GM06990 (cell line): ENCODE results near the gene C16orf95.

Source experiments
- DNase-seq: peaks from one replicate; pipeline ENCODE4 v3.0.0-alpha.2; 2011; ENCODE audit not compliant: insufficient read length; ENCODE audit errors: extremely low read depth
- H3K27me3 ChIP-seq: replicated peaks from 2 replicates; pipeline ENCODE4 v1.6.0; 2011; ENCODE audit warnings: low read length; ENCODE audit not compliant: control insufficient read depth, insufficient read depth
- H3K36me3 ChIP-seq: 2 replicates; pipeline ENCODE4 v1.5.1; 2011; ENCODE audit warnings: low read length; ENCODE audit not compliant: control insufficient read depth, insufficient read depth
- H3K4me3 ChIP-seq: replicated peaks from 2 replicates; pipeline ENCODE4 v1.5.1; 2011; ENCODE audit warnings: low read depth, mild to moderate bottlenecking, control low read depth, low read length
- CTCF ChIP-seq: IDR thresholded peaks from 2 replicates; pipeline ENCODE4 v1.5.1; 2011; ENCODE audit warnings: low read length, control low read depth, mild to moderate bottlenecking, inconsistent platforms; ENCODE audit not compliant: insufficient read depth, poor library complexity, severe bottlenecking

Gene C16orf95

GRCh38 chr16:87322360-87322759, 5.2 kb upstream of the C16orf95 start:
- H3K36me3 ChIP-seq, result peaks cover 6% of the 10 kb centered on the region
- H3K4me3 ChIP-seq, result no peak overlapping the region
- H3K27me3 ChIP-seq, result no peaks in the 10 kb centered on the region
- no peak for DNase-seq
- TF ChIP-seq CTCF, result no peak

DNA sequence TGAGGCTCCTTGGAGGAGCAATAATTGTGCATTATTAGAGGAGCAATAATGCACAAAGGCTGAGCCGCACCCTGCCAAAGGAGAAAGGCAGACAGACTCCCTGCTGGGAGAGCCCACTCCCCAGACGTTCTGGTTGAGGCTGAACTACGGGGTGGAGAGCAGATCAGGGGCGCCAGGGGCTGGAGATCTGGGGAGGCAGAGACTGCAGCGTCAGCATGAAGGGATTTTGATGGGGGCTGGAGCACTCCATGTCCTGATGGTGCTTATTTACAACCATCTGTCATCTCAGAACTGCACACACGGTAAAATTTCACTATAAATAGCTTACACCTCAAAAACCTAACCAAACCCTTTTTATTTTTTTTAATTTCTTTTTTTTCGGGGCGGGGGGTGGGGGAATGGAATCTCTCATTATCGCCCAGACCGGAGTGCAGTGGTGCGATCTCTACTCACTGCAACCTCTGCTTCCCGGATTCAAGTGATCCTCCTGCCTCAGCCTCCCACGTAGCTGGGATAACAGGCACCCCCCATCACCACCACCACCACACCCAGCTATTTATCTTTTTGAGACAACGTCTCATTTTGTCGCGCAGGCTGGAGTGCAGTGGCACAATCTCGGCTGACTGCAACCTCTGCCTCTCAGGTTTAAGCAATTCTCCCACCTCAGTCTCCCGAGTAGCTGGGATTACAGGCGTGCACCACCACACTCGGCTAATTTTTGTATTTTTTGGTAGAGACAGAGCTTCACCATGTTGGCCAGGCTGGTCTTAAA, 4.3 kb upstream of the C16orf95 start:
- TF ChIP-seq CTCF, result no peak
- DNase-seq, result no peak
- Histone ChIP-seq H3K27me3 (no peaks in the 10 kb centered on the region), H3K4me3 (no peak overlapping the region), H3K36me3 (peaks cover 6% of the 10 kb centered on the region)

- TF ChIP-seq CTCF, result no peak
- H3K27me3 ChIP-seq, result no peaks in the 10 kb centered on the region
Measured at GRCh38 chr16:87320510-87321227, 3.5 kb upstream of the C16orf95 start.

DNA sequence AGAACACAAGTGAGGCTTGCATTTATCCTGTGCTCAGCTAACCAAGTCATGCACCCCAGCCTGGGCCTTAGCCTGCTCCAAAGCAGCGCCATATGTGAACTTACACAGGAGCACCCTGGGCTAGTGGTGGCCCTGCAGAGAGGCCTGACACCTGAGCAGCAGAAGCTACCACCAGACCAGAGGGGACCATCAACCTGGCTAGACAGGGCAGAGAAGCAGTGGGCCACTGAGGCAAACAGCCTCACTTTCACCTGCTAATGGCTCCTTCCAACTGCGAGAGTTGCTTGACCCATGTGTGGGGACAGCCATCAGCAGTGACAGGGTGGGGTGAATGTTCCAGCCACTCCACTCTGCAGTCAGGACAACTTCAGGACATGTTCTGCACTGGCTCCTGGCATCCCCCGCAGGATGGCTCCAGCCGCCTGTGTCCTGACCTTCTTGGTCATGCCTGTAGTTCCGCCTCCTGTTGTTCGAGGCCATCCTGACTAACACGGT, 2.9 kb upstream of the C16orf95 start:
- Histone ChIP-seq H3K36me3 (peaks cover 6% of the 10 kb centered on the region), H3K4me3 (no peak overlapping the region), H3K27me3 (no peaks in the 10 kb centered on the region)
- DNase-seq, result no peak
- no peak for TF ChIP-seq CTCF

More at GRCh38 chr16:87320510-87321227, 3.5 kb upstream of the C16orf95 start:
- no peak for DNase-seq
- H3K4me3 ChIP-seq, result no peak overlapping the region
- H3K36me3 ChIP-seq, result peaks cover 6% of the 10 kb centered on the region

GRCh38 chr16:87319011-87319410, 1.8 kb upstream of the C16orf95 start:
- H3K4me3 ChIP-seq, result no peak overlapping the region
- TF ChIP-seq CTCF, result no peak
- no peak for DNase-seq
- H3K27me3 ChIP-seq, result no peaks in the 10 kb centered on the region
- H3K36me3 ChIP-seq, result peaks cover 4% of the 10 kb centered on the region
